GM19395 (cell line): ENCODE results near the gene ADARB2.

ENCODE experiments used
- ATAC-seq: cut with Tn5 transposase; IDR thresholded peaks from one replicate; pipeline ENCODE4 v1.9.1; 2021; ENCODE audit warnings: mild to moderate bottlenecking, moderate library complexity; ENCODE audit not compliant: unreplicated experiment

ADARB2 gene

DNA sequence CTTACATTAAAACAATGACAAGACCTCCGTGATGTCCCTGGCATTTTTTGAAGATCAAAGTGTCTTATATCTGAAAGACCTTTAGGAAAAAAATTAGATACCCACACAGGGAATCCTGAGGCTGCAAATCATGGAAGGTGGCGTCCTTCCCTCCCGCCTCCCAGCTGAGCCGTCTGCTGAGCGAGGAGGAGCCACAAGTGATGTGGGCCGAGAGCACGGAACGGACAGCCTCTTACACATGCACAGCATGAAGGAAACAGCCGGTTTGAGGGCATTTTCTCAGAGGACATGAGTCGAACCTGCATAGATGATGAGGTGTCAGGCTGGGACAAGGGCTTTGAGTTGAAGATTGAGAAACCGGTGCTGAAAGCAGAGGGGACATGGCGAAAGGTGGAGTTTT lies 163.3 kb downstream of the ADARB2 start:
- no peak for ATAC-seq

DNA sequence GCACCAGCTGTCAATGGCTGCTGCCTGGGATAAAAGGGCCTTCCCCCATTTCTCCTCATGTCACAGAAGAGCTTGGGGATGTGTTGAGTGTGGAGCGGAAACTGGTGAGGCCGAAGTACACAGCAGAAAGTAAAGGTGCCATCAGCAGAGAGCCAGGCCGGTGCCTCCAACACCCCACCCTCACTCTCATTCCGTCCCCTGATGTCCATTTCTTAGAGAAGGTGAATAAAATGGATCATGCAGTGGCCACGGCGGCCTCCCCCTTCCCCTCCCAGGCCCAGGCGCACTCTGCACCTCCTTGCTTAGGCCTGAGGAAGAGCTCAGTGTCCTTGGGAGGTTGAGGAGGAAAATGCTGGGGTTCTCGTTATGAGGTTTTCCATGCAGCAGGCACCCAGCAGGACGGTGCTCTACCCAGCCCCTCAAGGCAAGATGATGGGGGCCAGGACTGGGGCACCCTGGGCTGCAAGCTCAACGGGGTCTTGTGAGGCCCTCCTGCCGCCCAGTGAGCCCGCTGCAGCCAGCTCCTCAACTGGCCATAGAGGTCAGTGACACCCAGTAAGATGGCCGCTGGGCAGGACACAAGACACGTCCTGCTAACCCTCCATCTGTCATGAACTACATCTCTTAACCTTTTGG lies 163.9 kb downstream of the ADARB2 start:
- ATAC-seq = no peak

DNA sequence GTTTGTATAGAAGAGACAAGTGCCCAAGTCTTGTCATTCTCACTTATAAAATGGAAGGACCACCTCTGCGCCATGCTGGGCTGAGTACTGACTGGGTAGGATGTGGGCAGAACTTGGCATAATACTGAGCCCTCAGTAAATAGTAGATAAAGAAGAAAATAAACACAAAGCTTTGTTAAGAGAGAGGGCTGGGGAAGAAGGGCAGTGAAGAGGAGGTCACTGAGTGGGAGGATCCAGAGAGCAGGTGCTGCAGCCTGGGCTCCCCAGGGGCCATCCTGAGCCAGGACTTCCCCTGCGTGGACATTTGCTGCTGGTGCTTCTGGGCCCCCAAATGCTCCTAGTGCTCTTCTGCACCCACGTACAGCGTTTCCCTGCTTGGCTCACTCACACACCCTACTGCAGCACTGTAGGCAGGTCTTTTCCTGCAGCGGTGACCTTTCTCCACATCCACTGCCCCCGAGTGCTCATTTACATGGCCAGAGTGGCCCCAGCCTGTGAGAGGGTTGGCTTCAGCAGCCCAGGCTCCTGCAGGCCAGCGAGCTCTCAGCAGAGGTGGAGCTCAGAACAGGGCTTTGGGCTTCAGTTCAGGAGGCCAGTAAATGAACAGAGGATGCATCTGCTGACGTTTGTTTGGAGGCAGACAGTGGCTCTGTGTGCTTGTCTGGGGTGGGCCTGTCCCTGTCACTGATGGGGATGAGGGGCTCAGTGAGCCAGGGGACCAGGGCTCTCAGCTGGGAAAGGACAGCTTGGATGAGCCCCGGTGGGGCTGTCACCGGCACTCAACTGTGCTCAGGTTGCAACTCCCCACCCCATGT lies 164.6 kb downstream of the ADARB2 start:
- ATAC-seq = no peak

DNA sequence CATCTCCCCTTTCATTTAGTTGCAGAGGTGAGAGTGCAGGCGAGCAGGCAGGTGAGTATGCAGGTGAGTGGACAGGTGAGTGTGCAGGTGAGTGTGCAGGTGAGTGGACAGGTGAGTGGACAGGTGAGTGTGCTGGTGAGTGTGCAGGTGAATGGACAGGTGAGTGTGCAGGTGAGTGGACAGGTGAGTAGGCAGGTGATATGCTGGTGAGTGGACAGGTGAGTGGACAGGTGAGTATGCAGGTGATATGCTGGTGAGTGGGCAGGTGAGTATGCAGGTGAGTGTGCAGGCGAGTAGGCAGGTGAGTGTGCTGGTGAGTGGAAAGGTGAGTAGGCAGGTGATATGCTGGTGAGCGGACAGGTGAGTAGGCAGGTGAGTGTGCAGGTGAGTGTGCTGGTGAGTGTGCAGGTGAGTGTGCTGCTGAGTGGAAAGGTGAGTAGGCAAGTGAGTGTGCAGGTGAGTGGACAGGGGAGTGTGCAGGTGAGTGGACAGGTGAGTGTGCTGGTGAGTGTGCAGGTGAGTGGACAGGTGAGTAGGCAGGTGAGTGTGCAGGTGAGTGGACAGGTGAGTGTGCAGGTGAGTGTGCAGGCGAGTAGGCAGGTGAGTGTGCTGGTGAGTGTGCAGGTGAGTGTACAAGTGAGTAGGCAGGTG lies 165.6 kb downstream of the ADARB2 start:
- ATAC-seq = no peak

DNA sequence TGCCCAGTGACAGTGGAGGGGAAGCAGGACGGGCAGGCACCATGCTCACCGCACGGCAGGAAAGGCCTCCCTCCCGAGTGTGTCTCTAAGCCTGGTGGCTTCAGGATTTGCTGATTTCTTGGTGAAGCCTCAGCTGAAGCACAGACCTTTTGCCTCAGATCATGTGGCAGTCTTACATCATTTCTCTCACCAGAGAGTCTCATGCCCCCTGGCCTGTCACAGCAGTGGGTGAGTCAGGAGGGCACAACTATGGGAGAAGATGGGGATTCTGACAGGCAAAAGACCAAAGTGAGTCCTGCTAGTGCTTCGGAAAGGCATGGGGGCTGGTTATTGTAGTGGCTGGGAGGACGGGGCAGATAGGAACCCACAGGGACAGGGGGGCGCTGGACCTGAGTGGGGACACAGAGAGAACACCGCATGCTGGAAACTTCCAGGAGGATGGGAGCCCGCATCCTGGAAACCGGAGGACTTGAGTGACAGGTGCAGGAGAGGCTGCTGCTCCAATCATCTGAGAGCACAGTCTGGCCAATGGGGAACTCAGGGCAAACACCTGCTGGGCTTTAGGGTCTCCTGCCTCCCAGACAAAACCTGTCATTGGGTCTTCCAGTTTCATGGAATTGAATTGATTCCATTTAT lies 166.8 kb downstream of the ADARB2 start:
- no peak for ATAC-seq

DNA sequence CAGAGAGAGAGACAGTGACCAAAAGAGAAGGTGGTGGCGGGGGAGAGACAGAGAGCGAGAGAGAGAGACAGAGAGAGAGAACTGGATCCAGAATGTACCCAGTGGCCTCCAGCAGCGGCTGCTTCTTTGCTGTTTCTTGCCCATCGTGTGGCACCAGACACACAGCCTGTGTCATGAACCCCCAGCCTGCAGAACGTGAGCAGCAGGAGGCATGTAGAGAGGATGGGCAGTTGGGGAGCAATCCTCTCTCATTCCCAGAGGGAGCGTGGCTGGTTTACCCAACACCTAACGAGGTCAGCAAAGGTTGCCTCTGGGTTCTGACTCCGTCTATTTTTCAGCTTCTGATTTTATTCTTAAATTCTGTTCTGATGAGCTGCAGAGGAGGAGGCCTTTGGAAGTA lies 168.1 kb downstream of the ADARB2 start:
- ATAC-seq = no peak

DNA sequence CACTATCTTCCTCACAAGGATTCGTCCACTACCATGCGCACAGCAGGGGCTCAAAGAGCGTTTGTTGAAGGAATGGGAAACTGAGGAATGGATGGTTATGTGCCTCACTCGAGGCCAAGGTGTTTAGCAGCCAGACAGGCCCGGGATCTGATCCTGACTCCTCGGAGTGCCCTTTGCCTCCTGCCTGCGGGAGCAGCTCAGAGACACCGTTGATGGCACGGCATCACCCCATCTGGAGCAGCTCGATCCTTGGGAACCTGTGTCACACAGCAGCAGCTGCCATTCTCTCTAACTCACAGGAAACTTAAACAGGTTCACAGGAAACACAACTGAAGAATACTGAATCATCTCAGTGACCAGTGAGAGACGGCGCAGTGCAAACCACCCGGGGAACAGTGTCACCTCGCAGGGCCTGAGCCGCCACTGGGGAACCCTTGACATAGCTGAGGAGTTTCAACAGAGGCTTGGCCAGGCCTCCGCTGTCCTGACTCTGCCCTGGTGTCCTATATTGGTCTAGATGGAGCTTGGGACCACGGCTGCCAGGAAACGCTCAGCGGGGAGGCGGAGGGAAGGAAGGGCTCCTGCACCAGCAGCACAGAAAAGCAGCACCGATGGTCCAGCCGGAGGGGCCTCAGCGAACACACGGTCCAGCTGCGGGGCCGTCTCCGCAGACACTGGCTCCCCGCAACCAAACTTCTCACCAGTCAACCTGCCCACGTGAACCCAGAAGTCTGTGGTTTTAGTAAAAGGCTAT lies 169.4 kb downstream of the ADARB2 start:
- ATAC-seq = no peak

DNA sequence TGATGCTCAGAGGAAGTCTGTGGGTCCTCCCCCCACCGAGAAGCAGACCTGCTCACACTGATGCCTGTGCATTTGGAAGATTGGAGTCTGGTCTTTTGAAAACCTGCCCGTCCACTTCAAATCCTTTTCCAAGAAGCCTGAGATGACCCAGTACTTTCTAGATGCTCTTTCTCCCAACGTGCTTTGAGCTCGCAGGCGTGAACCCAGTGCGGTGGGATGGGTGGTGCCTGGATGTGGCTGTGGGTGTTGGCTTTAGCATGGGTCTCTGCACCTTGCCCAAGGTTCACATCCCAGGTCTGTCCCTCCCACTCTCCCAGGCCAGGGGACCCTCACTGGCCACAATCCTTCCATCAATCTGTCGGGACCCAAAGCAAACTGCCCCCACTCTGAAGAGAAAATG lies 170.2 kb downstream of the ADARB2 start:
- no peak for ATAC-seq

DNA sequence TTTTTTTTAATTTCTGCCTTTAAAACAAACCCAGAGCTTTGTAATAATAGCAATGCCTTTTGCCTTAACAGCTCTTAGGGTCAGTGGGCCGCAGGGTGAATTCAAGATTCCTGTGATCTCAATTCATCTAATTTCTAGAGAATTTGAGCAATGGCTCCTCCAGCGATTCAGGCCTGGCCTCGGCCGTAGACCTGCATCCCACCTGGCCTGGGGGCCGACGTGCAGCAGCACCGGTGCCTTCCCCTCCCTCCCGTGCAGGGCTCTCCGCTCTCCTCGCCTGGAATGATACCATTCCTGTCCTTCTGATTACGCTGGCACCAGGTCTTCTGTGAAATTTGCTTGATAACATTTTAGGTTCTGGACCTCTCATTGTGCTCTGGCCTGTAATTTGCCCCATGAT lies 172.5 kb downstream of the ADARB2 start:
- no peak for ATAC-seq

DNA sequence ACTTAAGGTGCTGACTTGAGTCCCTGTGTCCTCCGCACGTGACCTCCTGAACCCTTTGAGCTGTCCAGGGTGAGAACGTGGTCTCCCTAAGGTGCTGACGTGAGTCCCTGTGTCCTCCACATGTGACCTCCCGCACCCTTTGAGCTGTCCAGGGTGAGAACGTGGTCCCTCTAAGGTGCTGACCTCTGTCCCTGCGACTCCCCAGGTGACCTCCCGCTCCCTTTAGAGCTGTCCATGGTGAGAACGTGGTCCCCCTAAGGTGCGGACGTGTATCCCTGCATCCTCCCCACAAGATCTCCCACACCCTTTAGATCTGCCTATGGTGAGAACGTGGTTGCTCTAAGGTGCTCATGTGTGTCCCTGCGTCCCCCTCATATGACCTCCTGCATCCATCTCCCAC lies 174.3 kb downstream of the ADARB2 start:
- no peak for ATAC-seq

DNA sequence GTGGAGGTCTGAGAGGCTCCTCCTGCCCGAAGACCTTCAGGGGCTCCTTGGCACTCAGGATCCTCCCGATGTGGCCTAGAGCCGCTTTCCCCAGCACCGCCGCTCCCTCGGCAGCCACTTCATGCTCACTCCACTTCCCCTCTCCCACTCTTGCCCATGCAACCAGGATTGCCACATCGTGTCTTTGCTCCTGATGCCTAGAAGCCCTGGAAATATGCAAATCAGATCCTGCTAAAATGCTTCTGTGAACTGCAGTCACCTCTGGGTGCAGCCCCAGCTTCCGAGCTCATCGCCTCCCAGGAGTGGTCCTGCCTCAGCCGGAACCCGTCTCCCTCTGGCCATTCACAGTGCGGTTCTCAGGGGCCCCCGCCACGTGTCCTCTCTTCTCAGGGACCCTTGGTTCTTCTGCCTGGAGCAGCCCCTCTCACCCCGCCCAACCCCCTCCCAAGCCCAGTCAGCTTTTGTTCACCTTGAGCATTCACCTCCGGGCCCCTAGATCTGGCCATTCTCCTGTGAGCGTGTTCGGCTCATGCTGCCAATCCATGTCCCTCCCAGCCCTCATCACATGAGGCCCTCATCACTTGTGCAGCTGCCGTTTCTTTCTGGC lies 175.5 kb downstream of the ADARB2 start:
- ATAC-seq = no peak

DNA sequence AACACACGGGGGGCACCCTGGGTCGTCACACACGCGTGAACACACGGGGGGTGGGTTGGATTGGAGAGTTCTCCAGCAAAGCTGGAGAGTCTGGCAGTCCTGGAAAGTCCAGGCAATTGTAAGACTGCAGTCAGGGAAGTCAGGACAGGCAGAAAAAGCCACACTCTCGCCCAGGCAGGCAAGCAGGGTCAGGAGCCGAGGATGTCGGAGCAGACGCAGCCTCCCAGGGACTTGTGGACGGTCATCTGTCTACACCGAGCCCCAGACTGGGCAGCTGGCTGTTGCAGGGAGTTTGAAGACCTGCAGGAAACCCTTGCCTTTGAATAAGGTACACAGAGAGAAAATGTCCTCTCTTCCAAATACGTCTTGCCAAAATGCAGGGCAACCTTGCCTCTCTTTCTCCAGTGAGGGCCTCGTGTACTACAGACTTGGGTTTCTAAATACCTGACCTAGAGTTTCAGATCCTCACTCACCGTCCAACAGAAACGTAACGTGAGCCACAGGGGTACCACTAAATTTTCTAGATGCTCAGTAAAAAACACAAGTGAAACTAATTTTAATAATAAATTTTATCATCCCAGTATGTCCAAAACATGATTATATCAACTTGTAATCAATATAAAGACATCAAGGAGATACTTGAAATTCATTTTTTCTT lies 176.7 kb downstream of the ADARB2 start:
- no peak for ATAC-seq

DNA sequence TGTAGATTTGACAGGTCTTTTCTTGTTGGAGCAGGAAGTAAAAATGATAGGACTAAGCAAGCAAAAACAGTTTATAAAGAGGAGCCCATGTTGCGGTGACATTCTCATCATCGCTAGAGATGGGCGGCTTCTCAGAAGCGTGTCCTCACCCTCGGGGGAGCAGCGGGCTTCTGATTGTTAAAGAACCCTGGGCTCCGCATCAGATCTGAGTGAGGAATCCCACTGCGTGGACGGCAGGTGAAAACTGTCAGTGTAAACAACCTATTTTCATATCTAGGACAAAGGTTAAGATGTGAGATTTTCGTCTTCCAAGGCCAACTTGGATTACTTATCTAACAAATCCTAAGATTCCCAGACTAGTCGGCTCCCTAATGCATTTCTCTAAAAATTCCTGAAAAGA lies 177.6 kb downstream of the ADARB2 start:
- no peak for ATAC-seq

DNA sequence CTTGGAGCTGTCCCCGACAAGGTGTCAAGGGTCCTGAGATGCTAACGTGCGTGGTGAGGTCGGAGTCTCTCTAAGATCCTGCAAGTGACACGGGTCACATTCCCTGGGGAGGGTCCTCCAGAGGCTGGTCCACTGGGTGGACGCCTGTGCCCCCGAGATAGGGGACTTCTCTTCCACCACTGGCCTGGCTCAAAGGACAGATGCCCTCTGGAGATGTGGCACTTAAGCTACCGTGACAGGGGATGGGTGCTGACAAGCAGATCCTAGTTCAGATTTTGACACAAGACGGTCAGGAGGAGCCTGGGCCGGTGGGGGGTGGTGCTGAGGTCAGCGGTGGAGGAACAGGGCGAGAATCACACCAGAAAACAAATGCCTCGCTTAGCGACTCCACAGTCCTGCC lies 178.0 kb downstream of the ADARB2 start:
- no peak for ATAC-seq

DNA sequence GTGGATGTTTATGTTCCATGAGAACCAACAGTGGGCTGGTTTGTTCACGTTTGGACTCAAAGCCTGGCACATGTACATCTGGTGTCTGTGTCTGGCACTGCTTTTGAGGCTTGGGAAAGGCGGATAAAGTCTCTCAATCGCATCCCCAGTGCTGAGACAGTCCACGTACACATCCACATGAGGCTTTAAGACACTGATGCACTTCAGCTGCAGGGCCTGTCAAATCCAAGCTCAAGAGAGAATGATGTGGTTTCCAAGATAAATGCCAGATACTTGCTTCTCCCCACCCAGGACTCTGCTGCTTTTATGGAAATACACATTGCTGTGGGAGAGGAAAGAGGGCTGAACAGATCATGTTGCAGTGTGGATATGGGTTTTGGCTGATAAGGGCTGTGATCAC lies 178.4 kb downstream of the ADARB2 start:
- ATAC-seq = no peak

DNA sequence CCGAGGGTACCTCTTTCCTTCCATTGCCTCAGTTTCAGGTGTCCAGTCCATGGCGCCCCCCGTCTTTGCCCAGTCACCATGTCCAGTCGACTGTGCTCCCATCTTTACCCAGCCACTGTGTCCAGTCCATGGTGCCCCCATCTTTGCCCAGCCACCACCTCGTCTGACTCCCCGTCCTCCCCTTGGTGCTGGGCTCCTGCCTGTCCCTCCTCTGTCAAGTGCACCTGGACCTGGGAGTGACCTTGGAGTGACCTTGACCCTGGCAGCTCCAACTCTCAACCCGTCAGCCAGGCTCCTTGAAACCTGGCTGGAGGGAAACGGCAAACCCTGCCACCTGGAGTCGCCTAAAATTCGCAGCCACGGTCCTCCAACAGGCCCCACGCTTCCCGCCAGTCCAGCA lies 180.2 kb downstream of the ADARB2 start:
- no peak for ATAC-seq

DNA sequence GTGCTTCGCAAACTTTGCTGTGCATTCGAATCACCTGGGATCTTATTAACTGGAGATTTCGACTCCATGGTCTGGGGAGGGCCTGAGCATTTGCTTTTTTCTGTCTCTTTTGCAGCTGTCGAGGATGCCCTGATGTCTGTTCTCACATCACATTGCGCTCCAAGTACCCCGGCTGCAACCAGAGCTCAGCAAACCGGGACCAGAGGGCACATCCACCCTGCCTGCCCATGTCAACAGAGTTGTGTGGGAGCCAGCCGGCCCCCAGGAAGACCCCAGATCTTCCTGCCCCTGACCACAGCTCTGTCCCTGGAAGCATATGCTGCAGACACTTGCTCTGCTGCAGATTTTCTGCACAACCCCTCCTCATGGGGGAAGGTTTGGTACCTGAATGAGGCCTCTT lies 180.8 kb downstream of the ADARB2 start:
- ATAC-seq = no peak

DNA sequence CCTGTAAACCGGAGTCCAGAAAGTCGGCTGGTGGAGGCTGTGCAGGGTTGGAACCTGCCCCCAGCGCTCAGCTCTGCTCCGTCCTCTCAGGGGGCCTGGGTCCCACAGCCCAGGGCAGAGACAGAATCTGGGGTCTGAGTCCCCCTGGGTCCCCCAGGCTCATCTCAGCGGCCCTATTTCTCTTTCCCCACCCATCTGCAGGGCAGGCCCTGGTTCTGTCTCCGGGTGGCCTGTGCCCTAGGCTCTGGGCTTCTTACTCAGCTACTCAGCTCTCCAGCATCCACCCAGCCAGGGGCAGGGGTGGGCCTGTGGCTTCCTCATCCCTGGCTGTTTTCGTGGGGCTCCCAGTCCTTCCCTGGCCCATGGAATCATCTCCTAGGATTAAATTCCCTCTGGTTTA lies 183.4 kb downstream of the ADARB2 start:
- no peak for ATAC-seq

DNA sequence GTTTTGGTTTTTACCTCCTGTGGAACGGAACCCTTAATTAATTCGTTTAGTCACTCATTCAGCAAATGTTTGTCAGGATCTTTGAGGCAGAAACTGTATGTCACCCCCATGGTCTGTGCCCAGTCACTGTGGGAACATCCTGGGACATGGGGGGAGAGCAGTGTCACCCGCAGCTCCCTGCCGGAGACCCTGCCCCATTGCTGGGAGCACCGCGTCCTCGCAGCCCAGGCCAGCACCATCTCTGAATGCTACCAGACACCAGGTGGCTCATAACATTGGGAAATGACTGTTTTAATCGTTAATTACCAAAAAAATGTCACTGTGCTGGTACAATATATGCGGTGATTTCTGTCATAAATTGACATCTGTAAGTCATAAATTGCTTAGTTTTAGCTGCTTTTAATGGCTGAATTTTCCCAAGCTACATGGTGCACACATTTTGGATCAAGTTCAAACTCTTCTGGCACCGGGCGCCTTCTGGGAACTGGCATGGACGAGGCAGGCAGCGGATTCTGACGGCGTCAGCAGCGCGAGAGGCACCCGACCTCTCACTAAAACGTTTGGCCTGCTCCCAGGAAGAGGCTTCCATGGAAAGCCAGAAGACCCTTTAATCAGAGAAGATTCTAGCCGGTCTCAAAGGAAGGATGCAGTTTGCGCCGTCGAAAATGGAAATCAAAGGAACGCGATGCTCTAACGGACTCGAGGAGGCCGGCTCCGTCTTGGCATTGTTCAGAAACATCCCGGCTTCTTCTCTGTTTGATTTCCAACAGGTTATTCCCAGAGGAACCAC lies 184.2 kb downstream of the ADARB2 start:
- ATAC-seq = no peak
